ENCODE measurements around the gene OR52A5. TPM values are rescaled to one million over a fixed set of nuclear protein-coding genes. Genes with fewer than 3 reads are reported as not detected.

The OR52A5 gene
- total RNA-seq, 1 donor from 2014 or later = not detected

- no peak for TF ChIP-seq CTCF (IDR thresholded peaks at IDR 0.05; ENCODE audit: insufficient read depth, low read length, poor library complexity, severe bottlenecking)
- H3K27me3 ChIP-seq (ENCODE audit: control insufficient read depth, insufficient read depth, low read length) = no peaks in the 10 kb centered on the region
- no peak for DNase-seq (ENCODE audit: low read depth)
Measured at GRCh38 chr11:5118893-5119292, 19.3 kb downstream of the OR52A5 start.

DNA sequence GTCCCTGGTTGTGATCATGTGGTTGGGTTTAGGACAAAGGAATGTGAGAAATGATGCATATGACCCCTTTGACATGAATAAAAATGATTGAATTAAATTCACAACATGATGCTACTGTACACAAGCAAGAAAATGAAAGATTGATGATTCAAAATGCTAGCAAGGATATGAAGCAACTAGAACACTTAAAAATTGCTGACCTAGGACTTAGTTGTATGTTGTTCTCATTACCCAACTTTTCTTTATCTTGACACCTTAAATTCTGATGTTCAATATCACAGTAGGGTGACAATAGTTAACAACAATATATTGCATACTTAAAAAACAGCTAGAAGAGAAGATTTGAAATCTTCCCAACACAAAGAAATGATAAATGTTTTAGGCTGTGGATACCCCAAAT, 20.6 kb downstream of the OR52A5 start:
- TF ChIP-seq CTCF (IDR thresholded peaks at IDR 0.05; ENCODE audit: insufficient read depth, low read length, poor library complexity, severe bottlenecking) = no peak
- Histone ChIP-seq H3K27me3 (ENCODE audit: control insufficient read depth, insufficient read depth, low read length) (no peaks in the 10 kb centered on the region), H3K36me3 (ENCODE audit: control insufficient read depth, insufficient read depth, low read length) (no peaks in the 10 kb centered on the region), H3K4me3 (ENCODE audit: low read depth, low read length) (no peak overlapping the region)
- DNase-seq (ENCODE audit: low read depth) = no peak

More at GRCh38 chr11:5118893-5119292, 19.3 kb downstream of the OR52A5 start:
- H3K4me3 ChIP-seq (ENCODE audit: low read depth, low read length) = no peak overlapping the region
- H3K36me3 ChIP-seq (ENCODE audit: control insufficient read depth, insufficient read depth, low read length) = no peaks in the 10 kb centered on the region

- no peak for TF ChIP-seq CTCF (IDR thresholded peaks at IDR 0.05; ENCODE audit: insufficient read depth, low read length, poor library complexity, severe bottlenecking)
Measured at GRCh38 chr11:5115339-5115738, 22.8 kb downstream of the OR52A5 start.

GRCh38 chr11:5107285-5107684, 30.9 kb downstream of the OR52A5 start:
- no peak for DNase-seq (ENCODE audit: low read depth)
- H3K27me3 ChIP-seq (ENCODE audit: control insufficient read depth, insufficient read depth, low read length) = no peaks in the 10 kb centered on the region
- no peak overlapping the region for H3K4me3 ChIP-seq (ENCODE audit: low read depth, low read length)
- no peaks in the 10 kb centered on the region for H3K36me3 ChIP-seq (ENCODE audit: control insufficient read depth, insufficient read depth, low read length)
- TF ChIP-seq CTCF (IDR thresholded peaks at IDR 0.05; ENCODE audit: insufficient read depth, low read length, poor library complexity, severe bottlenecking) = no peak

More at GRCh38 chr11:5115339-5115738, 22.8 kb downstream of the OR52A5 start:
- no peaks in the 10 kb centered on the region for H3K27me3 ChIP-seq (ENCODE audit: control insufficient read depth, insufficient read depth, low read length)
- H3K4me3 ChIP-seq (ENCODE audit: low read depth, low read length) = no peak overlapping the region
- no peak for DNase-seq (ENCODE audit: low read depth)
- no peaks in the 10 kb centered on the region for H3K36me3 ChIP-seq (ENCODE audit: control insufficient read depth, insufficient read depth, low read length)

GRCh38 chr11:5103066-5103465, 35.1 kb downstream of the OR52A5 start:
- no peaks in the 10 kb centered on the region for H3K27me3 ChIP-seq (ENCODE audit: control insufficient read depth, insufficient read depth, low read length)
- H3K36me3 ChIP-seq (ENCODE audit: control insufficient read depth, insufficient read depth, low read length) = no peaks in the 10 kb centered on the region
- no peak for TF ChIP-seq CTCF (IDR thresholded peaks at IDR 0.05; ENCODE audit: insufficient read depth, low read length, poor library complexity, severe bottlenecking)
- H3K4me3 ChIP-seq (ENCODE audit: low read depth, low read length) = no peak overlapping the region
- no peak for DNase-seq (ENCODE audit: low read depth)

- Histone ChIP-seq H3K4me3 (ENCODE audit: low read depth, low read length) (no peak overlapping the region), H3K27me3 (ENCODE audit: control insufficient read depth, insufficient read depth, low read length) (no peaks in the 10 kb centered on the region), H3K36me3 (ENCODE audit: control insufficient read depth, insufficient read depth, low read length) (no peaks in the 10 kb centered on the region)
- TF ChIP-seq CTCF (IDR thresholded peaks at IDR 0.05; ENCODE audit: insufficient read depth, low read length, poor library complexity, severe bottlenecking) = no peak
- DNase-seq (ENCODE audit: low read depth) = no peak
Measured at GRCh38 chr11:5102246-5102645, 35.9 kb downstream of the OR52A5 start.

All from kidney epithelial cell (primary cell).